Mammary epithelial cell (primary cell): ENCODE data around the gene FAM53A.

Source experiments
- EZH2 ChIP-seq: IDR thresholded peaks from 2 replicates; pipeline ENCODE4 v1.6.1; 2012; ENCODE audit warnings: low read length, inconsistent platforms, borderline replicate concordance
- TF ChIP-seq, protein P1 (sequence below), 2 donors: IDR thresholded peaks in 1 of 2; conservative IDR thresholded peaks in 1 of 2; 2 replicates each; pipeline ENCODE4 v1.5.1; 2011 to 2012; ENCODE audit warnings: inconsistent platforms in 2 of 2, low read length in 2 of 2, mild to moderate bottlenecking in 2 of 2, control low read depth in 1 of 2, low read depth in 1 of 2; ENCODE audit not compliant: insufficient read depth in 1 of 2; ENCODE audit errors: extremely low read depth in 1 of 2

GRCh38 chr4:1626151-1626550 lies 58.0 kb downstream of the FAM53A start:
- TF ChIP-seq, protein P1, sequence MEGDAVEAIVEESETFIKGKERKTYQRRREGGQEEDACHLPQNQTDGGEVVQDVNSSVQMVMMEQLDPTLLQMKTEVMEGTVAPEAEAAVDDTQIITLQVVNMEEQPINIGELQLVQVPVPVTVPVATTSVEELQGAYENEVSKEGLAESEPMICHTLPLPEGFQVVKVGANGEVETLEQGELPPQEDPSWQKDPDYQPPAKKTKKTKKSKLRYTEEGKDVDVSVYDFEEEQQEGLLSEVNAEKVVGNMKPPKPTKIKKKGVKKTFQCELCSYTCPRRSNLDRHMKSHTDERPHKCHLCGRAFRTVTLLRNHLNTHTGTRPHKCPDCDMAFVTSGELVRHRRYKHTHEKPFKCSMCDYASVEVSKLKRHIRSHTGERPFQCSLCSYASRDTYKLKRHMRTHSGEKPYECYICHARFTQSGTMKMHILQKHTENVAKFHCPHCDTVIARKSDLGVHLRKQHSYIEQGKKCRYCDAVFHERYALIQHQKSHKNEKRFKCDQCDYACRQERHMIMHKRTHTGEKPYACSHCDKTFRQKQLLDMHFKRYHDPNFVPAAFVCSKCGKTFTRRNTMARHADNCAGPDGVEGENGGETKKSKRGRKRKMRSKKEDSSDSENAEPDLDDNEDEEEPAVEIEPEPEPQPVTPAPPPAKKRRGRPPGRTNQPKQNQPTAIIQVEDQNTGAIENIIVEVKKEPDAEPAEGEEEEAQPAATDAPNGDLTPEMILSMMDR (conservative IDR thresholded peaks at IDR 0.05 in 1 of 2, IDR thresholded peaks at IDR 0.05 in 1 of 2; ENCODE audit: extremely low read depth in 1 of 2, insufficient read depth in 1 of 2, low read depth in 1 of 2, low read length in 2 of 2), result no peak
- no peak for TF ChIP-seq EZH2
